K562 (cell line): ENCODE data around the gene PPP1R12C. TPM values are rescaled to one million over a fixed set of nuclear protein-coding genes. Genes with fewer than 3 reads are reported as not detected.

ENCODE experiments used
- CC2D1A ChIP-seq: fragments of 450-650 bp; IDR thresholded peaks from 2 replicates; pipeline ENCODE4 v1.6.1; 2017; ENCODE audit warnings: mild to moderate bottlenecking
- EHMT2 ChIP-seq: fragments of 450-650 bp; IDR thresholded peaks from 2 replicates; pipeline ENCODE4 v1.6.1; 2018; ENCODE audit warnings: antibody characterized with exemption
- ETV6 ChIP-seq, 3 experiments: fragments of 150-350 bp in 1 of 3; sonication (generic) in 1 of 3; formaldehyde crosslinking in 1 of 3; IDR thresholded peaks; 2 replicates each; pipeline versions ENCODE4 v1.6.1 to v1.8.0; 2014 to 2022; ENCODE audit warnings: borderline replicate concordance in 2 of 3, low read depth in 2 of 3, antibody characterized with exemption in 1 of 3, low read length in 1 of 3, mild to moderate bottlenecking in 1 of 3, missing genetic modification reagents in 1 of 3
- HEY1 ChIP-seq: fragments of 250-450 bp; sonication (Bioruptor Pico); IDR thresholded peaks from 2 replicates; pipeline ENCODE4 v1.5.0; 2020; ENCODE audit warnings: mild to moderate bottlenecking, moderate library complexity, borderline replicate concordance
- KDM1A ChIP-seq, 2 experiments: fragments of 450-650 bp; IDR thresholded peaks; 2 replicates each; pipeline ENCODE4 v1.6.1; 2016; ENCODE audit warnings: mild to moderate bottlenecking in 2 of 2
- NCOA1 ChIP-seq: fragments of 450-650 bp; IDR thresholded peaks from 2 replicates; pipeline ENCODE4 v1.6.1; 2016; ENCODE audit warnings: low read depth
- NR2F6 ChIP-seq: fragments of 450-650 bp; formaldehyde crosslinking; IDR thresholded peaks from 2 replicates; pipeline ENCODE4 v1.4.0; 2020; ENCODE audit warnings: mild to moderate bottlenecking
- PRDM10 ChIP-seq: fragments of 450-650 bp; IDR thresholded peaks from 2 replicates; pipeline ENCODE4 v1.6.1; 2018; ENCODE audit not compliant: partially characterized antibody
- SIX5 ChIP-seq, 2 experiments: IDR thresholded peaks; 2 replicates each; pipeline ENCODE4 v1.6.1; 2011; ENCODE audit warnings: low read length in 2 of 2, borderline replicate concordance in 1 of 2, low read depth in 1 of 2, mild to moderate bottlenecking in 1 of 2, moderate library complexity in 1 of 2; ENCODE audit not compliant: insufficient read depth in 1 of 2
- SMAD3 ChIP-seq: fragments of 450-650 bp; formaldehyde crosslinking; conservative IDR thresholded peaks from 2 replicates; pipeline ENCODE4 v1.4.0; 2020; ENCODE audit warnings: mild to moderate bottlenecking
- SUPT5H ChIP-seq: fragments of 450-650 bp; IDR thresholded peaks from 2 replicates; pipeline ENCODE4 v1.6.1; 2016
- THRAP3 ChIP-seq: fragments of 450-650 bp; IDR thresholded peaks from 2 replicates; pipeline ENCODE4 v1.6.1; 2016; ENCODE audit warnings: mild to moderate bottlenecking, inconsistent platforms, borderline replicate concordance
- THRB ChIP-seq: fragments of 450-650 bp; formaldehyde crosslinking; conservative IDR thresholded peaks from 2 replicates; pipeline ENCODE4 v1.4.0; 2022; ENCODE audit warnings: mild to moderate bottlenecking, missing genetic modification characterization
- TOE1 ChIP-seq, 2 experiments: fragments of 450-650 bp in 1 of 2; sonication (generic) in 1 of 2; formaldehyde crosslinking in 1 of 2; IDR thresholded peaks; 2 replicates each; pipeline versions ENCODE4 v1.7.1 to v1.8.0; 2016 to 2022; ENCODE audit warnings: borderline replicate concordance in 2 of 2, mild to moderate bottlenecking in 2 of 2, antibody characterized with exemption in 1 of 2, inconsistent platforms in 1 of 2, low read depth in 1 of 2, missing genetic modification reagents in 1 of 2, moderate library complexity in 1 of 2
- ZBTB2 ChIP-seq: fragments of 450-650 bp; IDR thresholded peaks from 2 replicates; pipeline ENCODE4 v1.6.1; 2016; ENCODE audit warnings: antibody characterized with exemption
- ZBTB26 ChIP-seq: fragments of 450-650 bp; formaldehyde crosslinking; IDR thresholded peaks from 2 replicates; pipeline ENCODE4 v1.4.0; 2022; ENCODE audit warnings: missing genetic modification characterization
- ZBTB49 ChIP-seq: sonication (generic); formaldehyde crosslinking; IDR thresholded peaks from 2 replicates; pipeline ENCODE4 v1.8.0; 2022; ENCODE audit warnings: missing genetic modification reagents, mild to moderate bottlenecking, borderline replicate concordance
- polyA plus RNA-seq, 8 experiments: library from polyadenylated mRNA; depleted of rRNA in 4 of 8; stranded (reverse) in 5 of 8; unstranded in 3 of 8; fragments of >200 nt; fragmentation: Nextera tagmentation in 2 of 8; fragmentation: Illumina TruSeq in 1 of 8; extraction: Ambion mirVana in 2 of 8; extraction: Trizol in 1 of 8; gene quantifications; 2 replicates each; pipeline versions ENCODE4 v1.2.1 to v1.2.3, GENCODE V29; 2011 to 2014; ENCODE audit warnings: inconsistent platforms in 1 of 8, missing spikeins in 1 of 8
- total RNA-seq, 7 experiments: library from RNA; depleted of rRNA in 6 of 7; stranded (reverse); fragments of >200 nt in 6 of 7; fragmentation: Illumina TruSeq in 2 of 7; extraction: Trizol in 2 of 7; gene quantifications; 2 replicates each; pipeline versions ENCODE4 v1.2.1 to v1.2.3, GENCODE V29; 2011 to 2021; ENCODE audit warnings: low replicate concordance in 1 of 7

Gene PPP1R12C
- total and polyA plus RNA-seq, 9 of the 15 experiments (the other 6 are each of a cell fraction or from before 2014, with no cell fraction given) = 1.8 to 136 (median 33.7) TPM

DNA sequence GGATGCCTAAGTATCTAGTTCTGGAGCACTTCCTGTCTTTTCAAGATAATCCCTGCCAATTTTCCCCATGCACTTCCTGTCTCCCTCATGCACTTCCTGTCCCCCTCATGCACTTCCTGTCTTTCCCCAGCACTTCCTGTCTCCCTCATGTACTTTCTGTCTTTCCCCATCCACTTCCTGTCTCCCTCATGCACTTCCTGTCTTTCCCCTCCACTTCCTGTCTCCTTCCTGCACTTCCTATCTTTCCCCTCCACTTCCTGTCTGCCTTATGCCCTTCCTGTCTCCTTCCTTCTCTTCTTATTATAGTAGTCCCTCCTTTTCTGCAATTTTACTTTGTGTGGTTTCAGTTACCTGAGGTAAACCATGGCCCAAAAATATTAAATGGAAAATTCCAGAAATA, 34.6 kb upstream of the PPP1R12C start (continued):
- peak; percentile 21 for TF ChIP-seq PRDM10
- peak; percentile 91 for TF ChIP-seq EHMT2
- TF ChIP-seq NR2F6 (CRISPR knock-in tag) = no peak
- peak; percentile 97 to 99 for TF ChIP-seq ETV6 (IDR thresholded peaks at IDR 0.05; ENCODE audit: borderline replicate concordance in 1 of 2, low read depth in 2 of 2, low read length in 1 of 2)
- TF ChIP-seq ETV6 (CRISPR knock-in tag; IDR thresholded peaks at IDR 0.05; ENCODE audit: borderline replicate concordance) = peak; percentile 99
- peak in 1 of 2 experiments; percentile 45; a peak in 1 of 4 replicates for TF ChIP-seq KDM1A (IDR thresholded peaks at IDR 0.05)
- peak; percentile 57; the same call in 1 of the 2 replicates for TF ChIP-seq TOE1 (IDR thresholded peaks at IDR 0.05; ENCODE audit: borderline replicate concordance)
- no peak for TF ChIP-seq TOE1 (CRISPR knock-in tag; IDR thresholded peaks at IDR 0.05; ENCODE audit: borderline replicate concordance, low read depth)
- TF ChIP-seq THRB = peak; percentile 93
- TF ChIP-seq SMAD3 (CRISPR knock-in tag) = no peak
- TF ChIP-seq THRAP3 = peak; percentile 98
- TF ChIP-seq HEY1 (CRISPR knock-in tag) = no peak
- TF ChIP-seq ZBTB2 = peak; percentile 79
- 0 out of 2 replicates have a peak, but pooled peaks have one; percentile 23 for TF ChIP-seq SUPT5H
- peak; percentile 91 for TF ChIP-seq ZBTB26 (CRISPR knock-in tag)
- TF ChIP-seq CC2D1A = peak; percentile 31; the same call in 1 of the 2 replicates
- 0 out of 2 replicates have a peak, but pooled peaks have one; percentile 48 for TF ChIP-seq ZBTB49 (CRISPR knock-in tag)
- TF ChIP-seq SIX5 (IDR thresholded peaks at IDR 0.05; ENCODE audit: borderline replicate concordance in 1 of 2, insufficient read depth in 1 of 2, low read depth in 1 of 2, low read length in 2 of 2) = 0 out of 4 replicates have a peak, but pooled peaks of 1 of the 2 experiments have one; percentile 14
- peak; percentile 80 for TF ChIP-seq NCOA1
